HAP-1 (cell line): ENCODE measurements around the gene SUGP1.

Experiments used
- DNase-seq, 2 experiments: peaks; one replicate each; pipeline ENCODE4 v3.0.0-alpha.2; 2016 to 2020; ENCODE audit warnings: low spot score in 2 of 2
- H3K27me3 ChIP-seq: fragments of 250-450 bp; sonication (Bioruptor Pico); 2 replicates; pipeline ENCODE4 v1.5.1; 2020; ENCODE audit warnings: low read depth, mild to moderate bottlenecking, moderate library complexity
- H3K36me3 ChIP-seq: fragments of 250-450 bp; sonication (Bioruptor Pico); replicated peaks from 2 replicates; pipeline ENCODE4 v1.5.1; 2020; ENCODE audit warnings: mild to moderate bottlenecking
- H3K4me1 ChIP-seq: fragments of 250-450 bp; sonication (Bioruptor Pico); 2 replicates; pipeline ENCODE4 v1.5.1; 2020; ENCODE audit warnings: mild to moderate bottlenecking
- H3K4me3 ChIP-seq: fragments of 250-450 bp; sonication (Bioruptor Pico); 2 replicates; pipeline ENCODE4 v1.5.1; 2020; ENCODE audit warnings: mild to moderate bottlenecking, moderate library complexity
- H3K9me3 ChIP-seq: fragments of 250-450 bp; sonication (Bioruptor Pico); 2 replicates; pipeline ENCODE4 v1.5.1; 2020; ENCODE audit warnings: mild to moderate bottlenecking, moderate library complexity
- in situ Hi-C: fragments of 300-500 bp; cut with MboI; formaldehyde crosslinking; loops from 3 replicates; pipeline ENCODE4 v1.14.3; 2020; ENCODE audit warnings: low sequenced_read_pairs, inconsistent platforms, mixed read lengths

The SUGP1 gene

GRCh38 chr19:19274146-19274545, 46.2 kb downstream of the SUGP1 start:
- H3K4me3 ChIP-seq: no peak overlapping the region
- in situ Hi-C loops: no loop called here
- no peaks in the 10 kb centered on the region for H3K9me3 ChIP-seq
- no peaks in the 10 kb centered on the region for H3K27me3 ChIP-seq
- peaks cover 27% of the 10 kb centered on the region for H3K36me3 ChIP-seq
- no peak for DNase-seq
- H3K4me1 ChIP-seq: no peaks in the 10 kb centered on the region

- Histone ChIP-seq H3K27me3 (no peaks in the 10 kb centered on the region), H3K9me3 (no peaks in the 10 kb centered on the region), H3K4me1 (no peaks in the 10 kb centered on the region), H3K4me3 (no peak overlapping the region), H3K36me3 (peaks cover 8% of the 10 kb centered on the region)
- in situ Hi-C loops: no loop called here
- no peak for DNase-seq
Measured at GRCh38 chr19:19271828-19272599, 48.3 kb downstream of the SUGP1 start.

GRCh38 chr19:19270749-19271571, 49.3 kb downstream of the SUGP1 start:
- Histone ChIP-seq H3K4me3 (no peak overlapping the region), H3K36me3 (peaks cover 4% of the 10 kb centered on the region), H3K9me3 (no peaks in the 10 kb centered on the region), H3K4me1 (no peaks in the 10 kb centered on the region), H3K27me3 (no peaks in the 10 kb centered on the region)
- DNase-seq: no peak
- in situ Hi-C loops: no loop called here

- Histone ChIP-seq H3K4me1 (no peaks in the 10 kb centered on the region), H3K36me3 (no peaks in the 10 kb centered on the region), H3K9me3 (no peaks in the 10 kb centered on the region), H3K4me3 (no peak overlapping the region), H3K27me3 (no peaks in the 10 kb centered on the region)
- in situ Hi-C loops: no loop called here
- DNase-seq: peak in 1 of 2 experiments; percentile 42
Measured at GRCh38 chr19:19269952-19270694, 50.2 kb downstream of the SUGP1 start.

- in situ Hi-C loops: no loop called here
- DNase-seq: no peak
- H3K27me3 ChIP-seq: no peaks in the 10 kb centered on the region
- H3K9me3 ChIP-seq: no peaks in the 10 kb centered on the region
- no peaks in the 10 kb centered on the region for H3K36me3 ChIP-seq
- no peaks in the 10 kb centered on the region for H3K4me1 ChIP-seq
- H3K4me3 ChIP-seq: no peak overlapping the region
Measured at GRCh38 chr19:19268453-19269385, 51.6 kb downstream of the SUGP1 start.

- no peak for DNase-seq
- no peaks in the 10 kb centered on the region for H3K9me3 ChIP-seq
- H3K4me1 ChIP-seq: no peaks in the 10 kb centered on the region
- no peaks in the 10 kb centered on the region for H3K36me3 ChIP-seq
- H3K27me3 ChIP-seq: no peaks in the 10 kb centered on the region; the same call in 1 of the 2 replicates
- H3K4me3 ChIP-seq: no peak overlapping the region
- in situ Hi-C loops: no loop called here
Measured at GRCh38 chr19:19267305-19267704, 53.0 kb downstream of the SUGP1 start.

GRCh38 chr19:19263886-19264487, 56.3 kb downstream of the SUGP1 start:
- Histone ChIP-seq H3K4me3 (no peak overlapping the region), H3K36me3 (no peaks in the 10 kb centered on the region), H3K4me1 (no peaks in the 10 kb centered on the region; the same call in 1 of the 2 replicates), H3K27me3 (no peaks in the 10 kb centered on the region; the same call in 1 of the 2 replicates), H3K9me3 (no peaks in the 10 kb centered on the region)
- no peak for DNase-seq
- in situ Hi-C loops: no loop called here

- Histone ChIP-seq H3K4me3 (no peak overlapping the region), H3K9me3 (no peaks in the 10 kb centered on the region), H3K36me3 (no peaks in the 10 kb centered on the region), H3K27me3 (no peaks in the 10 kb centered on the region; the same call in 1 of the 2 replicates), H3K4me1 (no peaks in the 10 kb centered on the region; the same call in 1 of the 2 replicates)
- in situ Hi-C loops: no loop called here
- DNase-seq: no peak
Measured at GRCh38 chr19:19262190-19263057, 57.9 kb downstream of the SUGP1 start.

- in situ Hi-C loops: no loop called here
- no peaks in the 10 kb centered on the region for H3K9me3 ChIP-seq
- no peaks in the 10 kb centered on the region; the same call in 1 of the 2 replicates for H3K4me1 ChIP-seq
- H3K4me3 ChIP-seq: no peak overlapping the region
- H3K27me3 ChIP-seq: no peaks in the 10 kb centered on the region; the same call in none of the 2 replicates
- DNase-seq: peak in 1 of 2 experiments; percentile 54
- no peaks in the 10 kb centered on the region for H3K36me3 ChIP-seq
Measured at GRCh38 chr19:19261350-19262189, 58.7 kb downstream of the SUGP1 start.

- Histone ChIP-seq H3K27me3 (no peaks in the 10 kb centered on the region; the same call in none of the 2 replicates), H3K36me3 (no peaks in the 10 kb centered on the region), H3K9me3 (no peaks in the 10 kb centered on the region), H3K4me3 (no peak overlapping the region), H3K4me1 (no peaks in the 10 kb centered on the region; the same call in 1 of the 2 replicates)
- in situ Hi-C loops: no loop called here
- no peak for DNase-seq
Measured at GRCh38 chr19:19260417-19261214, 59.7 kb downstream of the SUGP1 start.
